Choroid plexus epithelial cell (primary cell): ENCODE measurements around the gene PNPLA6.

Experiments
- DNase-seq: peaks from one replicate; pipeline ENCODE4 v3.0.0-alpha.2; 2010; ENCODE audit warnings: low read depth
- H3K4me3 ChIP-seq: 2 replicates; pipeline ENCODE4 v1.5.1; 2011; ENCODE audit warnings: low read depth, mild to moderate bottlenecking, control low read depth, low read length, moderate library complexity
- CTCF ChIP-seq: conservative IDR thresholded peaks from 2 replicates; pipeline ENCODE4 v1.5.1; 2011; ENCODE audit warnings: low read depth, mild to moderate bottlenecking, control low read depth, inconsistent platforms, low read length, moderate library complexity

PNPLA6 gene

DNA sequence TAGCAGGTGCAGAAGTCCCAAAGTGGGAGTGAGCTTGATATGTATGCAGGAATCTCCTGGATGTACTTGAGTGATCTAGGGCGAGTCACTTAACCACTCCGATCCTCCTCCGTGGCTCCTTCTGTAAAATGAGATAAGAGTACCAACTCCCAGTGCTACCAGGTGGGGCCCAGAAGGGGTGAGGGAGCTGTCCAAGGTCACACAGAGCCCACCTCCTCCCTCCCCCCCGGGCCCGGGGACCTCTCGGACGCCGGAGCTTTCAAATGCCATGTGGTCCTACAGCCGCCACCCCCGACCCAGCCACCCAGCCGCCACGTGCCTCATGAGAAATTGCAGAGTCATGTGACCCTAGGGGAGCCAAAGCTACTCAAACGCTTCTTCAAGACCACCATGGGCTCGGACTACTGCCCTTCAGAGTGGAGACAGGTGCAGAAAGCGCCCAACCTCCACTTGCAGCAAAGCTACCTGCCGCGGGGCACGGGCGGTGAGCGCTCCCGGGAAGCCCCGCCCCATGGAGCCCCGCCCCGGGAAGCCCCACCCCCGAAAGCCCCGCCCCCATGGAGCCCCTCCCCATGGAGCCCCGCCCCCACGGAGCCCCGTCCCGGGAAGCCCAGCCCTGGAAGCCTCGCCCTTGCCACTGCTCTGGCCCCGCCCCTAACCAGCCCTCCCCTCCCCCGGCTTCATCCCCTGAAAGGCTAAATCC, 29.7 kb upstream of the PNPLA6 start:
- TF ChIP-seq CTCF: no peak
- no peak for DNase-seq
- no peak overlapping the region for H3K4me3 ChIP-seq

DNA sequence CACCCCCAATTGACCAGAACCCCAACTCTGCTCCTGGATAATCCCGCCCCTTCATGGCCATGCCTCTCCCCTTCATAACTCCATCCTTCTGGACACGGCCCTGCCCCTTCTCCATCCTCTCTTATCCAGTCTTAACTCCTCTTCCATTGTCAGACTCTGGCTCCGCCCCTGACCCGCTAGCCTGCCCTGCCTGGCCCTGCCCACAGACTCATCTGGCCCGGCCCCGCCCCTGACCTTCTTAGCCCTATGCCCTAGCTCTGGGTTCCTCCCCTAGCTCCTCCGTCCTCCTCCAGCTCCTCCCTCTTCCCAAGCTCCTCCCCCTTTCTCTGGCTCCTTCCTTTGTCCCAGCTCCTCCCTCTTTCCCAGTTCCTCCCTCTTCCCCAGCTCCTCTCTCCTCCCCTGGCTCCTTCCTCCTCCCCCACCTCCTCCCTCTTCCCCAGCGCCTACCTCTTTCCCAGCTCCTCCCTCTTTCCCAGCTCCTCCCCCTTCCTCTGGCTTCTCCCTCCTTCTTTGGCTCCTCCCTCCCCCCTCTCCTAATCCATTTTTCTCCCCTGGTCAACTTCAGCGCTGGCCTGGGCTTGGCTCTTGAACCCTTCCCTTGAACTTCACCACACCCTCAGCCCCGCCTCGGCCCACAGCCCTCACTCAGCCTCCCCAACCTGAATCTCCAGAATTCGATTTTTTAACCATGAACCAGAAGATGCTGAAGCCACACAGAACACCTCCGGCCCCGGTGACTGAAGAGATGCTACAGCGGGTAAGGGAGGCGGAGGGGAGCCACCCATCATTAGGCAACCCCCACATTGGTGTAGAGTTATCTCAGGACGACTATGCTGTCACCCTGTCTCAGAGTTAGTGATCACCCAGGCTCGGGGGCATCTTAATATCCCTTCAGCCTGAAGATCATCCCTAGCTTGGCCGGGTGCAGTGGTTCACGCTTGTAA, 28.9 kb upstream of the PNPLA6 start:
- no peak for TF ChIP-seq CTCF
- no peak overlapping the region for H3K4me3 ChIP-seq
- DNase-seq: peak; percentile 79

GRCh38 chr19:7507884-7508283, 27.6 kb upstream of the PNPLA6 start:
- TF ChIP-seq CTCF: no peak
- peak; percentile 89 for DNase-seq
- no peak overlapping the region for H3K4me3 ChIP-seq

DNA sequence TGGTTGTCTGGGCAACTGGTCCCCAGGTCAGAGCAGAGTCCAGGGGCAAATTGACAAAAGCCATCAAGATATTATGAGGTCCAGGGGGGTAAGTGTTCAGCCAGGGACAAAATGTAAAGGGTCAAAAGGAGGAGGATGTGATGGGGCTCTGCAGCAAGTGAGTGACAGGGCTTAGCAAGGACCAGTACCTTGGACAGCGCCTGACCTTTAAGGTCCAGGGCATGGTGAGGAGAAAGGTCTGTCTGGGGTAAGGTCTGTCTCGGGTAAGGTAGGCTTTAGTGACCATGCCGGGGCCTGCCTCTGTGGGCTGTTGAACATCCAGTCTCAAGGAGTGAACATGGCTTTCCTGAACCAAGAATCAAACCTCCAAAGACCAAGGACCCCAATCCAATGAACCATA, 25.9 kb upstream of the PNPLA6 start:
- no peak for DNase-seq
- no peak for TF ChIP-seq CTCF
- H3K4me3 ChIP-seq: no peak overlapping the region

GRCh38 chr19:7512400-7512851, 23.1 kb upstream of the PNPLA6 start:
- no peak overlapping the region for H3K4me3 ChIP-seq
- TF ChIP-seq CTCF: no peak
- no peak for DNase-seq

- TF ChIP-seq CTCF: no peak
- H3K4me3 ChIP-seq: no peak overlapping the region
- no peak for DNase-seq
Observed at GRCh38 chr19:7513809-7514642, 21.5 kb upstream of the PNPLA6 start.
